ENCODE results near the gene CLSTN1. TPM values are rescaled to one million over a fixed set of nuclear protein-coding genes. Genes with fewer than 3 reads are reported as not detected.

CLSTN1 gene
- total RNA-seq, 1 experiment from 2014 or later: 100 TPM

GRCh38 chr1:9700340-9700739, 123.4 kb downstream of the CLSTN1 start:
- Mint-ChIP-seq H3K36me3 (ENCODE audit: insufficient read depth in 1 of 3, low read depth in 3 of 3) (peaks cover 0 to 9% (median 0%) of the 10 kb centered on the region in 3 experiments; a peak in 2 of 7 replicates), H3K4me1 (peaks cover 9 to 11% of the 10 kb centered on the region in 2 experiments), H3K27ac (peak overlapping the region; percentile 43 to 92 (median 63); a peak in 4 of 7 replicates), H3K9me3 (peaks cover 0 to 8% of the 10 kb centered on the region in 2 experiments; a peak in 1 of 5 replicates), H3K4me3 (no peak overlapping the region), H3K27me3 (ENCODE audit: low read depth) (no peaks in the 10 kb centered on the region)
- Histone ChIP-seq H2BK5ac (ENCODE audit: insufficient read length, low read length) (no peak overlapping the region), H3K56ac (ENCODE audit: insufficient read length, low read depth, low read length) (no peak overlapping the region), H4K8ac (replicated peaks; ENCODE audit: insufficient read length, low read depth, low read length) (no peak overlapping the region), H3K27ac (ENCODE audit: insufficient read length, low read depth, low read length) (no peak overlapping the region), H3K4me2 (ENCODE audit: insufficient read depth, insufficient read length, low read length) (no peak overlapping the region), H2BK12ac (ENCODE audit: insufficient read length, low read depth, low read length) (no peak overlapping the region), H3K23me2 (ENCODE audit: insufficient read length, low read depth, low read length, poor library complexity, severe bottlenecking) (no peaks in the 10 kb centered on the region), H3K4me1 (ENCODE audit: insufficient read depth, low read length) (no peaks in the 10 kb centered on the region), H3K27me3 (ENCODE audit: insufficient read depth, low read length) (no peaks in the 10 kb centered on the region), H3K9ac (ENCODE audit: extremely low read depth, insufficient read length, low read length) (no peak overlapping the region), H2BK120ac (ENCODE audit: low read depth, low read length, poor library complexity, severe bottlenecking) (no peak overlapping the region), H3K18ac (ENCODE audit: insufficient read length, low read depth, low read length) (no peak overlapping the region), H3K79me1 (ENCODE audit: insufficient read depth, low read depth, low read length, poor library complexity, severe bottlenecking) (no peaks in the 10 kb centered on the region), H2BK15ac (ENCODE audit: low read depth, low read length) (no peak overlapping the region), H4K5ac (ENCODE audit: insufficient read length, low read depth, low read length) (no peak overlapping the region), H4K91ac (ENCODE audit: insufficient read length, low read depth, low read length) (no peak overlapping the region), H3K4ac (ENCODE audit: low read depth, low read length) (no peak overlapping the region), H3K9me3 (ENCODE audit: control insufficient read depth, low read depth, low read length) (no peaks in the 10 kb centered on the region), H2AFZ (ENCODE audit: low read length) (no peak overlapping the region), H3K79me2 (ENCODE audit: insufficient read depth, low read length) (no peaks in the 10 kb centered on the region), H3T11ph (ENCODE audit: low read length) (no peak overlapping the region), H2BK20ac (ENCODE audit: low read depth, low read length, poor library complexity, severe bottlenecking) (no peak overlapping the region), H2AK5ac (ENCODE audit: insufficient read length, low read length) (no peak overlapping the region), H3K14ac (ENCODE audit: insufficient read depth, low read length) (peak overlapping the region; percentile 81), H3K23ac (ENCODE audit: insufficient read length, low read depth, low read length) (no peak overlapping the region), H4K20me1 (ENCODE audit: control insufficient read depth, insufficient read depth, insufficient read length) (no peaks in the 10 kb centered on the region)
- no peak for DNase-seq
- no CpG with 5 or more reads among the region's 12 CpGs for WGBS (ENCODE audit: extremely low coverage, insufficient read length, low lambda C conversion rate)
- TF ChIP-seq CTCF (conservative IDR thresholded peaks at IDR 0.05): no peak
